Middle frontal gyrus (tissue), 1 donor: Measurements from ENCODE around the gene ATG4C.

Experiments used
- DNase-seq: peaks from one replicate; pipeline ENCODE4 v3.0.0-alpha.2; 2015; ENCODE audit warnings: low spot score; ENCODE audit errors: extremely low spot score

The ATG4C gene

GRCh38 chr1:62903982-62904855 is 120.3 kb downstream of the ATG4C start:
- DNase-seq: no peak

GRCh38 chr1:62904856-62905225 is 120.9 kb downstream of the ATG4C start:
- no peak for DNase-seq

- no peak for DNase-seq
Measured at GRCh38 chr1:62905309-62905708, 121.4 kb downstream of the ATG4C start.

DNA sequence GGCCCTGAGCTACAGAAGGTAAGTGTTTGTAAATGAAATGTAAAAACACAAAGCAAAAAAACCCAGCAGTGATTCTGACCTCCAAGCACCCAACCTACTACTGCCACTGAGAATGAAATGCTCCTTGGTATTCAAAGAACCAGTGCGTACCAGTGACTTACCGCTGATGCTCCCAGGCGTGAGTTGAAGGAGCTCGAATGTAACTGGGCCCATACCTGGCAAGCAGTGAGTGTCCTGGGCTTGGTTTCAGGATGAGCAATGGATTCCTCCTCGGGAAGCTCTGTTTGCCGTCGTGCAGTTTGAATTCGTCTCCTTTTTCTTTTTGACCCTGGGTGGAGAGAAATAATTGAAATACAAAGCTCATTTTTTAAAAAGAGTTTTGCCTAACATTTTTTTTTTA is 121.9 kb downstream of the ATG4C start:
- DNase-seq: no peak

- no peak for DNase-seq
Measured at GRCh38 chr1:62906428-62906886, 122.5 kb downstream of the ATG4C start.

DNA sequence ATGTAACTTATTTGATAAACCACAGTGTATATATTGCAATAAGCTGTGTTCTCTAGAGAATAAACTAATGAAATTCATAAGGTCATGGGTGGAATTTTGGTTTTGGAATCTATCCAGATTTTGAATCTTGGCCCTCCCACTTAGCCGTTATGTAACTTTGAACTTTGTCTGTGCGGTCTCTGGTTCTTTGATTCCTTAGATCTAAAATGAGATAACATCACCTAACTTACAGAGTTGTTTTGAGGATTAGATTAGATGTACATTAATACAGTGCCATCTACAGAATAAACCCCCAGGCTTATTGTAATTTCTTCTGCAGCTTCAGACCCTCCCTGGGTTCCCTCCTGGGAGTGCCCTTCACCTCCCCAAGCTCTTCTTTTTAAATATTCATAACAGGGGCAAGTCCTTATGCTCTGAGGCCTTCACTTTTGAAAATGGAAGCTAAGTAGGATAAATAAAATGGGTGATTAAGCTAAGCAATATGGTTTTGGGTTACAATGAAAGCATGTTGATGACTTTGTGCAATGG is 124.3 kb downstream of the ATG4C start:
- no peak for DNase-seq

GRCh38 chr1:62912028-62912638 is 128.2 kb downstream of the ATG4C start:
- no peak for DNase-seq
